Measurements from ENCODE around the gene RFX4.
"Not testable (repeated sequence)": the region's sequence is repeated elsewhere in the genome, so short reads cannot be mapped to it uniquely, and the experiment has no call there.

Gene RFX4

DNA sequence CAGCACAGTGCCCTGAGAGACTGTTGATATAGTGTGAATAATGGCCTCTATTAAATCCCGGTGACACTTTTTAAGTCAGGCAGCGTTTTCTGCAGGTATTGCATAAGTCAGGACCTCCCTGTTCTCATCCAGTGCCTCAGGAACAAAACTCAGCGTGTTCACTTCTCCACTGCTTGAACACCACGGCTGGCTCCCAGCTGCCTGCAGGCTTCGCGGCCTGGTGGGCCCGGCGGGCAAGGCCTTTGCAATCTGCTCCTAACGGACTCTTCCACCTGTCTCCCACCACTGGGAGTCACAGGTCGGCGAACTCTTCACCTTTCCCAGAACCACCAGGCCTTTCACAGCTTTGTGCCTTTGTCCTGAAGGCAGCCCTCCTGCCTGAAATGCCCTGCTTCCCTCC lies 18.7 kb downstream of the RFX4 start:
- TF ChIP-seq, protein P1, sequence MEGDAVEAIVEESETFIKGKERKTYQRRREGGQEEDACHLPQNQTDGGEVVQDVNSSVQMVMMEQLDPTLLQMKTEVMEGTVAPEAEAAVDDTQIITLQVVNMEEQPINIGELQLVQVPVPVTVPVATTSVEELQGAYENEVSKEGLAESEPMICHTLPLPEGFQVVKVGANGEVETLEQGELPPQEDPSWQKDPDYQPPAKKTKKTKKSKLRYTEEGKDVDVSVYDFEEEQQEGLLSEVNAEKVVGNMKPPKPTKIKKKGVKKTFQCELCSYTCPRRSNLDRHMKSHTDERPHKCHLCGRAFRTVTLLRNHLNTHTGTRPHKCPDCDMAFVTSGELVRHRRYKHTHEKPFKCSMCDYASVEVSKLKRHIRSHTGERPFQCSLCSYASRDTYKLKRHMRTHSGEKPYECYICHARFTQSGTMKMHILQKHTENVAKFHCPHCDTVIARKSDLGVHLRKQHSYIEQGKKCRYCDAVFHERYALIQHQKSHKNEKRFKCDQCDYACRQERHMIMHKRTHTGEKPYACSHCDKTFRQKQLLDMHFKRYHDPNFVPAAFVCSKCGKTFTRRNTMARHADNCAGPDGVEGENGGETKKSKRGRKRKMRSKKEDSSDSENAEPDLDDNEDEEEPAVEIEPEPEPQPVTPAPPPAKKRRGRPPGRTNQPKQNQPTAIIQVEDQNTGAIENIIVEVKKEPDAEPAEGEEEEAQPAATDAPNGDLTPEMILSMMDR (IDR thresholded peaks at IDR 0.05; ENCODE audit: low read depth, low read length), result no peak
- DNase-seq (ENCODE audit: low read depth in 2 of 2), result no peak
- no peak overlapping the region for H3K4me3 ChIP-seq (replicated peaks in 1 of 2; ENCODE audit: low read depth in 2 of 2, low read length in 2 of 2)

DNA sequence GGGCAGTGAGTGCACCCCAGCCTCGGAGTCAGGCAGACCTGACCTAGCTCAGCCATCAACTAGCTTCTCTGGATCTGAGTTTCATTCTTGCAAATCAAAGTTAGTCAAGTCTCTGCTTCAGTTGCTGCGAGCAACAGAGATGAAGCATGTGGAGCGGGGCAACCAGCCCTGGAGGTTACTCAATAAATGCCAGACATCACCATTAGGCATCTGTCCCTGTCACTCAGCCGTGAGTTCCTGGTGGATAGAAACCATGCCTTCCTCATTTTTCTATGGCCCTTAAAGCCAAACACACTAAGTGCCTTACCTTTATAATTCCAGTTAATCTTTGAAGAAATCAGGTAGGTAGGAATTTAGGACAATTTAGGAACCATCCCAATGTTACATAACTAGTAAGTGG lies 19.3 kb downstream of the RFX4 start:
- H3K4me3 ChIP-seq (replicated peaks in 1 of 2; ENCODE audit: low read depth in 2 of 2, low read length in 2 of 2), result no peak overlapping the region
- TF ChIP-seq, protein P1 (IDR thresholded peaks at IDR 0.05; ENCODE audit: low read depth, low read length), result no peak
- no peak for DNase-seq (ENCODE audit: low read depth in 2 of 2)

DNA sequence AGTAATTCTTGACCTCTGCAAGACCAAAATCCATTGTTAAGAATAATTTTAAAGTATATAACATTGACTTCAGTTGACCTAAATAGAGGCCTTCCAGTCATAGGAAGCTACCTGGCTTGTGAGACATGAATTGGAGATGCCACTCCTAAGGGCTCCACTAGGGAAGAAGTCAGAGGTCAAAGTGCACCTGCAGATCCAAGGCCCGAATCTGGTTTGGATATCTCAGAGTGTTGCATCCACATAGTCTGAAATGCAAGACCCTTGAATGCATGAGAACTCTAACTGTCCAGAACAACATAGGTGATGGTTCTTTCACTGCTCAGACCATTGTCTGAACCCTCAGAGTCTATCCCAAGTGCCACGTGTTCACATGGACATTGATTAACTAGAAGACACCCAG lies 22.4 kb downstream of the RFX4 start:
- no peak overlapping the region for H3K4me3 ChIP-seq (replicated peaks in 1 of 2; ENCODE audit: low read depth in 2 of 2, low read length in 2 of 2)
- no peak for DNase-seq (ENCODE audit: low read depth in 2 of 2)
- TF ChIP-seq, protein P1 (IDR thresholded peaks at IDR 0.05; ENCODE audit: low read depth, low read length), result no peak

DNA sequence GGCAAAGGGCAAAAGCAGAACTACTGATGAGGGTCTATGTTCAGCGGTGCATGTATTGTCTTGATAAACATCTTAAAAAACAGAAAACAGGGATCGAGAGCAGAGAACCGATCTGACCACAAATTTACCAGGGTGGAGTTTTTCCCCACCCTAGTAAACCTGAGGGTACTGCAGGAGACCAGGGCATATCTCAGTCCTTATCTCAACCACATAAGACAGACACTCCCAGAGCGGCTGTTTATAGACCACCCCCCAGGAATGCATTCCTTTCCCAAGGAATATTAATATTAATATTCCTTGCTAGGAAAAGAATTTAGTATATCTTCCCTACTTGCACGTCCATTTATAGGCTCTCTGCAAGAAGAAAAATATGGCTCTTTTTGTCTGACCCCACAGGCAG lies 37.8 kb downstream of the RFX4 start:
- not testable (repeated sequence) for H3K4me3 ChIP-seq (replicated peaks in 1 of 2; ENCODE audit: low read depth in 2 of 2, low read length in 2 of 2); DNase-seq (ENCODE audit: low read depth in 2 of 2)

DNA sequence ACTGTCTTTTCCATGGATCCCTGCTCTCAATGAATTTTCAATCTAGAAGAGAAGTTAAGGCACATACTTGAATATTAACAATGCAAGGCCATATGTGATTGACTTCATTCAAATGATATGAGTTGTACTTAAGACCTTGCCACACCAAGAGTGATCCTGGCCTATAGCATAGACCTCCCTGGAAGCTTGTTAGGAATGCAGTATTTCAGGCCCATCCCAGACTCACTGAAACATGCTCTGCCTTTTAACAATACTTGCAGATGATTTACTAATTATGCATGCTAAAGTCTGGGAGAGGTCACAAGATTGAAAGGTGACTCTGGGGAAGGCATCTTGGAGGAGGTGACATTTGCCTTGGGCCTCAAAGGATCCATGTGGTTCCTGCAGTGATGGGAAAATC lies 43.2 kb downstream of the RFX4 start:
- no peak overlapping the region for H3K4me3 ChIP-seq (replicated peaks in 1 of 2; ENCODE audit: low read depth in 2 of 2, low read length in 2 of 2)
- TF ChIP-seq, protein P1 (IDR thresholded peaks at IDR 0.05; ENCODE audit: low read depth, low read length), result no peak

DNA sequence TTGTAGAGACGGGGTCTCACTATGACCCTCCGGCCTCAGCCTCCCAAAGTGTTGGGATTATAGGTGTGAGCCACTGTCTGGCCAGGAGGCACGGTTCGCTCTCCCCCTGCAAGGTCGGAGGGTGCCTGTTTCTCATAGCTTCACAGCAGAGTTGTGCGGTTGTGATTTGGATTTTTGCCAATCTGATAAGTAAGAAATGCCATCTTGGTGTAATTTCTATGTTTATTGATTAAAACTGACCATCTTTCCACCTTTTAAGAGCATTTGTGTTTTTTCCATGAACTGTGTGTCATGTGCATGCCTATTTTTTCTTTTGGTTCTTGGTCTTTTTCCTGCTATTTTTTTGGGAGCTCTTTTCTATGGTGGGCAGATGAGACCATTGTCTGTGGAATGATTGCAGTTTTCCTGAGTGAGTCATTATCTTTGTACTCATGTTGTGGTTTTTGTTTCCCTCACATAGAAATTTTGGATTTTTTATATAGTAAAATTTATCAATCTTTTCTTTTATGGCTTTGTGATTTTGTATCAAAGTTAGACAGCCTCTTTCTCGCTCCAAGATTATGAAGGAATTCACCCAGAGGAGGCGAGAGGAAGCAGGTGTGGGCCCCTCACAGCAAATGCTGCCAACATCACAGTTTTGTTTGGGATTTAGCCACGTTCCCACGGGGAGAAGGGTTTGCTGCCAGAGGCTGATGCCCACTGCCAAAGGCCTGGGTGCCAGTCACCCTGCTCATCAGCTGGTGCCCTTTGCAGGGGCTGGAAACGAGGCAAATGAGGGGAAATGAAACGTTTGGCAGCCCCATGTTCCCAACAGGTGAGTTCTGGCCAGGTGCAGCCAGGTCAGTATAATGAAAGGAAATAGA lies 47.2 kb downstream of the RFX4 start:
- TF ChIP-seq, protein P1 (IDR thresholded peaks at IDR 0.05; ENCODE audit: low read depth, low read length), result no peak
- H3K4me3 ChIP-seq (replicated peaks in 1 of 2; ENCODE audit: low read depth in 2 of 2, low read length in 2 of 2), result no peak overlapping the region
- peak; percentile 15 to 19 for DNase-seq (ENCODE audit: low read depth in 2 of 2)

More for the DNA sequence above, 43.2 kb downstream of the RFX4 start:
- DNase-seq (ENCODE audit: low read depth in 2 of 2), result no peak

DNA sequence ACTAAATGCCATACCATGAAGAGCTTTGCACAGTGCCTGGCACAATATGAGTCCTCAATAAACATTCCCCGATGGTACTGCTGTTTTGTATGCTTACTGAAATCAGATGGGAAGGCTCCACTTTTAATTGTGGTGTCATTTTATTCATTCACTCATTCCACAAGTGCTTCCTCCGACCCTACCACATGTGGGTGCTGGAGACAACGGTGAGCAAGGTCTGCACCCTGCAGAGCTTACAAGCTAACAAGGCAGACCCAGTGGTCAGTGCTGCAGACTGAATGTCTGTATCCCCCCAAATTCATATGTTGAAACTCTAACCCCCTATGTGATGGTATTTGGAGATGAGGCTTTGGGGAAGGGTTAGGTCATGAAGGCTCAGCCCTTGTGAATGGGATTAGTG lies 48.3 kb downstream of the RFX4 start:
- TF ChIP-seq, protein P1 (IDR thresholded peaks at IDR 0.05; ENCODE audit: low read depth, low read length), result no peak
- DNase-seq (ENCODE audit: low read depth in 2 of 2), result no peak
- H3K4me3 ChIP-seq (replicated peaks in 1 of 2; ENCODE audit: low read depth in 2 of 2, low read length in 2 of 2), result no peak overlapping the region

Data from cardiac fibroblast (primary cell).